GM21576 (cell line): ENCODE results near the gene PKDCC.
"Not testable (repeated sequence)": the region's sequence is repeated elsewhere in the genome, so short reads cannot be mapped to it uniquely, and the experiment has no call there.

Experiments
- ATAC-seq: cut with Tn5 transposase; IDR thresholded peaks from one replicate; pipeline ENCODE4 v1.9.1; 2021; ENCODE audit warnings: mild to moderate bottlenecking, moderate library complexity; ENCODE audit not compliant: unreplicated experiment

The PKDCC gene

GRCh38 chr2:42085070-42085469, 37.2 kb downstream of the PKDCC start:
- ATAC-seq: not testable (repeated sequence)

DNA sequence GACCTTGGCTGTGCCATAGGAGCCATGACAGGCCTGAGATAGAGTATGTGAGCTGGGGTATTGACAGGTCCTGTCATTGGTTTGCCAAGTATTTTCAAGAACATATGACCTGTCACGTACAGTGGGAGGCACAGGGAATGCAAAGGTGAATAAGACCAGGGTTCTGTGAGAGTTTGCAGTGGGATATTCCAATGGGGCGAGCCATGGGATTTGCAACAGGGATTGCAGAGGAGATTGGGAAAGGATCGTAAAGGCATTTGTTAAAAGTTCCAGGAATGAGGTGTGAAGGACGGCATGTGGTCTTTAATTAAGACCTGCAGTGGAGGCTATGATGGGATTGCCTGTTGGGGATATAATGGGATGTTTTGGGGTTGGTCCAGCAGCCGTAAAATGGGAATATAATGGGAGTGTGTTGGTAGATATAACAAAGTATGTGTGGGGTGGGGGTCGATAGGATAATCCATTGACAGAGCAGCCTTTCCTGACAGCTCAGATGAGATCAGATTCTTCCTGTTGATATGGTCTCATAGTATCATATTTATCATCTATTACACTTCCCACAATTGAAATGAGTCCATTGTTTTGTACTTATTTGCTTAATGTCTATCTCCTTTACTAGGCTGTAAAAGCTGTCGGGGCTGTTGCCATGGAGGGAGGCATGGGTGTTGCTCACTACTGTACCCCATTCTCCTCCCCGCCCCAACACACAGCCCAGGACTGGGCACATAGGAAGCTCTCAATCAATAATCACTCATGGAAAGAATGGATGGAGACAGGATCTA, 38.1 kb downstream of the PKDCC start:
- ATAC-seq: no peak

DNA sequence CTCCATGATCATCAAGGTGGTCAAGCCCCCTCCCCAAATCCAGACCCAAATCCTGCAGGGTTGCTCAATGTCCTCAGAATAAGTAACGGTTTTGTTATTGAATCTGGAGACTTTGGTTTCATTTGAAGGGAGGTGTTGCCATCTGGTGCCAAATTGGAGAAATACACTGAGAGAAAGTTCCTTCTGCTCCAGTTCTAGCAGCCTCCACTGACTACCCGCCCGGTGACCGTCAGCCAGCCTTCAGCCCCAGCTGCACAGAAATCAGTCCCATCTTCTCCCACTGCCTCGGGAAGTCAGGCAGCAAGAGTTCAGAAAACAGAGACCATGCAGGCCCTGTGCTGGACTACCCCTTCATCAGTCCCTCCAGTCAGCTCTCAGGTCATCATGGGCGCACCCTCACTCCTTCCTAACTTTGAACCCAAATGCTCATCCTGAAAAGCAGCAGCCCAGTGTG, 38.7 kb downstream of the PKDCC start:
- no peak for ATAC-seq

GRCh38 chr2:42087137-42087856, 39.5 kb downstream of the PKDCC start:
- ATAC-seq: no peak

GRCh38 chr2:42087857-42088195, 40.0 kb downstream of the PKDCC start:
- no peak for ATAC-seq

- peak; percentile 76 for ATAC-seq
Measured at GRCh38 chr2:42089340-42089925, 41.6 kb downstream of the PKDCC start.

DNA sequence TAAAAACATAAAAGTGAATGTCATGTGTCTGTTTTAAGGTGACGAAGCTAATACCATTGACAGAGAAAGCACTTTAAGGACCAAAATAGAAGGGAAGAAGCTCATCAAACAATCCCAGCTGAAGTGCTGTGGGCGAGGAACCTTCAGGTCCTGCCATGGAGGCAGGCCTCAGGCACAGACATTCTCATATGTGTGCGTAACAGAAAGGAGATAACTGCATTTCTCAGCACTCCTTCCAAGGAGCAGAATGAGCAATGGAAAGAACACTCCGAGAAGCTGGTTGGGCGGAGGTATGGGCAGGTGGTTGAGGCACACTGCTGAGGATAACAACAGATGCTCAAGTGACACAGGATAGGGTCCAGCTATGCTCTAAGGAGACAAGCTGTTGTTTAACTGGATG, 42.4 kb downstream of the PKDCC start:
- ATAC-seq: no peak

DNA sequence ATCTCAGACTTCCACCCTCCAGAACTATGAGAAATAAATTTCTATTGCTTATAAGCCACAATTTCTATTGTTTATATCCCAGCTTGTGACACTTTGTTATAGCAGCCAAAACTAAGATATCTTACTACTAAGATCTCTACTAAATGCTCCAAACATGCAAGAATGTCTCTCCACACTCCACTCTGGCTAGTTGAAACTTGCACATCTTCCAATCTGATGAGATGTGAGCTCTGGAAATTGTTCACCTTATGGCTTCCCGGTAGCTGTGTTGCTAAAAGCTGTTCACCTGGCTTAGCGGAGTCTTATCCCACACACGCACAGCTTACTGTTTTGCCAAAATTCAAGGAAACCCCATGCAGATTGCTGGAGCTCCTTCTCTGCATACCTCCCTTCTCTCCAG, 43.9 kb downstream of the PKDCC start:
- ATAC-seq: no peak

DNA sequence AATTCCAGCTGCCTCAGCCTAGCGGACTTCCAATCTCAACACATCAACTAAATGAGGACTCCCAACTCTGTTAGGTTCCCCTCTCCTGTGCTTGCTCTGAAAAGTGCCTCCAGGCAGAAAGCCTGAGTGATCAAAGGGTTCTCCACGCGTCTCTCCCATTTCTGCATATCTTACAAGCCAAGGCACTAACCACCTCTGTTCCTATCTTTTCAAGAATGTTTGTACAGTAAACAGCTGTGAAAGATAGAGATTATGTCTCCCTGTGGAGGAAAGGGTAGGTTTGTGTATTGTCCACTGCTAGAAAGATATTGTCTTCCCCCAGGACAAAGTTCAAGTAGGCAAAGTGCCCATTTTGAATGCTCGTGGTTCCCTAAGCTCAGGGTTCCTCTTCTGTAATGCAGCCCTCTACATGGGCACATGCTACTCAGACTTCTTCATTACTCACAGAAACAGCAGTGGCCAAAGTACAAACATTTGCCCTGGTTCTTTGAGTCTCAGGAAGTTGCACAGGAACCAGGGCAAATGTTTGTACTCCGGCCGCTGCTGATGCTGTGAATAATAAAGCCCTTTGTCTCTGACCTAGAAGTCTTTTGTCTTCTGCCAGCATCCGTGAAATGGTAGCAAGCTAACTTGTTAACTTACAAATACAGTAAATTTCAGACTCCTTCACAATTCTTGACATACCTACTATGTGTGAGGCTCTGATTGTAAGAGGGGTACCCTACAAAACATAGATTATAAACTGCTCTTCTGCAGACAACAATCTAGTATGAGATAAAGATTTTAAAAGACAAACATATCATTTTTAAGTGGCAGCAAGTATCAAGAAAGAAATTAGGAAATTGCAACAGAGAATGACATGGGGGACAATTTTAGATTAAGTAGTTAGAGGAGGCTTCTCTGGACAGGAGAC, 44.5 kb downstream of the PKDCC start:
- ATAC-seq: no peak

DNA sequence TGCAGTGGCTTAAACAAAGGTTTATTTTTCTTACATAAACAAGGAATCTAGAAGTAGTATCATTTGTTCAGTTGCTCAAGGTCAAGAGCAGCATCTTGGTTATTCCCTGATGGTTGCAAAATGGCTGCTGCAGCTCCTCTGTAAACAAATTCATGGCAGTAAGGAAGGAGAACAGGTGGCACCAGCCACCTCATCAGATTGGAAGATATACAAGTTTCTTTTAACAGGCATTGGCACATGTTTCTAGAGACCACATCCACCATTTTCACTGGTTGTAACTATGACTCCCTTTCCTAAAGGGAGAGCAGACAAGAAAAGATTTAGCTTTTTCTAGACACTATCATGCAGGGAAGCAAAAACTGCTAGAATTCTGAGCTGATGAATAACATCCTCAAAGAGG, 46.3 kb downstream of the PKDCC start:
- no peak for ATAC-seq

DNA sequence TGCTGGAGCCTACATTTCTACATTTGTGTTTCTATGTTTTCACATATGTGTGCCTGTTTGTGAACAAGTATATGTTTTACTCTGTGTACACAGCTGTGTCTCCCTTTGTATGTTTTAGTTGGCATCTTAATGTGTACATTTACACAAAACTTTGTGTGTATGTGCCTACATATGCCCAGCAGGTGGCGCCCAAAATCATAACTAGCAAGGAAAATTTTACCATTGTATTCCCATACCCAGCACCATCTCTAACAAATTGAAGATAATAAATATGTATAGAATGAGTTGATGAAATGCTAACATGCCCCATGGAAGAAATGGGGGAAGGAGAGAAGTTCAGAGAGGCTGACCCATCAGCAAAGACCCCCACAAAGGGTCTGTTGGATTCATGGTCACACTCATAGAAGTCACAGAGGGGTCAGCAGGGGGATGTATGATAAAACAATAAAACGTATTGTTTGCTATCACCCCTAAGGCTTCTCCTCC, 48.1 kb downstream of the PKDCC start:
- no peak for ATAC-seq

GRCh38 chr2:42096869-42097591, 49.2 kb downstream of the PKDCC start:
- peak; percentile 41 for ATAC-seq

DNA sequence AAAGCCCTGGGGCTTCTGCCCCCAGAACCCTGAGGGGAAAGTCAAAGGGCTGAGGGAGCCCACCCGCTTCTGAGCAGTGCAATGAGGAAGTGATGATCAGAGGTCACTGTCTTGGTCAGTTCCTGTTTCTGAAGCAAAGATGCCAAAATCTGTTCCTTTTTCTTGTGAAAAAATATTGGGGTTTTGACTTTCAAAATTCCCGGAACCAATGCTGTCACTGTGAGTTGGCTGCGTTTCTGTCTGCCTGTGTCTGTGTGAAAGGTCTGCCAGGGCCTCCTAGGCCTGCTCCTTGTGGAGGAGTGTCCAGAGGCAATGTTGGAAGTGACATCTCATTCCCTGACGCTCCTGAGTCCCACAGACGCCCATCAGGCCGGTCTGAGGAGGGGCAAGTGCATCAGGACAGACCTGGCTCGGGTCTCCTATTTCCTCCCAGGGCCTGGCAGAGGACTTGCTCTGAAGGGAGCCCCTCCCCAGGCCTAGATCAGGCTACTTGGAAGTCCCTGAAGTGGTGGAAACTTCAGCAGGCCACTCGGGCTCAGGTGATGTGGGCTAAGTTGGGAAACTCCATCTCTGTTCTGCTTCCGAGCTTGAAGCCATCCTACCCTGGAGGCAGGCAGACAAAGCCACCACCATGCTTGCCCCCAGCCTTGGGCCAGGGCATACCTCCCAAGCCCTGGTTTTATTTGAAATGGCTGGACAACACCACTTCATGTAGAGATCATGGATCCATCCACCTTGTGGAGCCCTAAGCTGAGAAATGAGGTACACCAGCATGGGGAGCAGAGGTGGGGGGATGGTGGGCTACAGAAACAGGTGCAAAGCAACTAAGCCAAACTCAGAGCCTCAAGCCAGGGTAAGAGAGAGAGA, 51.0 kb downstream of the PKDCC start:
- ATAC-seq: no peak

GRCh38 chr2:42099438-42100173, 51.8 kb downstream of the PKDCC start:
- no peak for ATAC-seq

GRCh38 chr2:42100683-42101205, 52.9 kb downstream of the PKDCC start:
- no peak for ATAC-seq

DNA sequence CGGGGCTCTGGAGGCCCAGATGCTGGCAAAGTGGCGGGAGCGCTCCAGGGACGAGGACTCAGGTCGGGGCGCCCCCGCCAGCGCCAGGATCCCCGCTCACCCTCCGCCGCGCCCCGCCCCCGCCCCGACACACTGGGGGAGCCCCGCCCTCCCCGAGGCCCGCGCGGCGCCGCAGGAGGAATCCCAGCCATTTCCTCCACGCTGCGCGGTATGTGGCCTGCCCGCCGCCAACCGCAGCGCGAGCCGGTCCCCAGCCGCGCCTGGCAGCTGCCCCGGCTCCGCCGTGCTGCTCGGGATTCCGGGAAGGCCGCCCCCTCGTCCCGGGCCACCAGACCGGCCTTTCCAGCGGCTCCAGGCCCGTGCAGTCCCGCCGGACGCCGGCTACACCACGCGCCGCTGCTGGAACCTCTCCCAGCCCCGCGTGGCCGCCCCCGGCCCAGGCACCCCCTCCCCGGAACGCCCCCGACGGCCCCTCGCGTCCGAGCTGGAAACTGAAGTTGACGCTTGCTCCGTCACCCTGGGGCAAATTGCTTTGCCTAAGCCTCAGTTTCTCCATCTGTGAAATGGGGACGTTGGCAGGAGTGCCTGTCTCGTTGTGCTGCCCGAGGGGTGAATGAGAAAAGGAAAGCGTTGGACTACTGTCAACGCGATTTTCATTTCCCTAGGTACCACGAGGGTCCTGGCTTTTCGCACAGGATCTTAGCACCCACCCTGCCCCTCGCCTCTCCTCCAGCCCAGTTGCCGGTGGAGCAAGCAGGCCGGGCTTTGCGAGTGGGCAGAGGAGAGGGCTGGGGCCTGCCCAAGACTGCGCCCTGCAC, 53.6 kb downstream of the PKDCC start:
- no peak for ATAC-seq

DNA sequence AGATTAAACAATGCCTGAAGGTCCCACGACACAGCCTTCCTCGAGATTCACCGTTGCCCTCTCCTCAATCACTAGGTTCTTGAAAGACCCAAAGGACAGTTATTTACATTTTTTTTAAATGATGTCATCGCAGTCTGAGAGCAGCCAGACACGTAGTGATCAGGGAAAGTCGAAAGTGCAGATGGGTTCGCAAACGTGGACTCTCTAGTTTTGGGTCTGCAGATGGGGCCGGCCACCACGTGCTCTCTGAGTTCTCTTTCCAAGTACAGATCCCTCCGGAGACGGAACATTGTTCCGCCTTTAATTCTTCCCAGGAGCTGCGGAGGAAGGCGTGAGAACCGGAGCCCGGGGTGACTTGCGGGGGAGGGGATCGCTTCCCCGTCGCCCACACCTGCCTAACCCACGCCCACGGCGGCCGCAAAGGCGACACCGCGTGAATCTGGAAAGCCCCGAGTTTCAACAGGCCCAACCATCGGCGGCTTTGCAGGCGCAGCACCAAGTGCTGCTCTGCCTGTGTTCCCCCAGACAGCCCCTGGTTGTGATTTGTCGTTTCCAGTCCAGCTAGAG, 54.3 kb downstream of the PKDCC start:
- peak; percentile 40 for ATAC-seq
